Panc1 (cell line): ENCODE results near the gene EYA2. TPM values are rescaled to one million over a fixed set of nuclear protein-coding genes. Genes with fewer than 3 reads are reported as not detected.

ENCODE experiments used
- ATAC-seq: fragments of 200-7000 bp; cut with Tn5 transposase; 2 replicates; pipeline ENCODE4 v1.9.1; 2020; ENCODE audit warnings: mild to moderate bottlenecking, moderate library complexity
- BruUV-seq: library from RNA; stranded (reverse); fragments of 400-500 nt; replicated peaks from 2 replicates; lab custom pipeline; 2021; lab: Mats Ljungman, UMichigan
- CTCF ChIA-PET: fragments of 300-600 bp; sonication (Branson Sonifier 250); formaldehyde crosslinking; loops from one replicate; lab custom pipeline; 2022; ENCODE audit warnings: antibody characterized with exemption; lab: Charles Lee
- POLR2A ChIA-PET: fragments of 300-600 bp; sonication (Branson Sonifier 250); formaldehyde crosslinking; loops from one replicate; lab custom pipeline; 2022; ENCODE audit warnings: antibody characterized with exemption; lab: Charles Lee
- DNase-seq: peaks from one replicate; pipeline ENCODE4 v3.0.0-alpha.2; 2010; ENCODE audit warnings: low read depth, low spot score
- H3K27ac ChIP-seq: 2 replicates; pipeline ENCODE4 v1.5.1; 2011; ENCODE audit warnings: mild to moderate bottlenecking, low read length, inconsistent platforms
- H3K27me3 ChIP-seq: fragments of 200-500 bp; sonication (Bioruptor generic); 2 replicates; pipeline ENCODE4 v1.6.0; 2014; ENCODE audit warnings: low read length, inconsistent platforms; ENCODE audit not compliant: control insufficient read depth, insufficient read depth
- H3K36me3 ChIP-seq: fragments of 200-500 bp; sonication (Bioruptor generic); 2 replicates; pipeline ENCODE4 v1.5.1; 2014; ENCODE audit warnings: inconsistent platforms, mild to moderate bottlenecking, low read length, moderate library complexity; ENCODE audit not compliant: control insufficient read depth, insufficient read depth
- H3K4me1 ChIP-seq: 2 replicates; pipeline ENCODE4 v1.5.1; 2011; ENCODE audit warnings: inconsistent platforms, mild to moderate bottlenecking, low read length, moderate library complexity; ENCODE audit not compliant: control insufficient read depth, insufficient read depth
- H3K4me3 ChIP-seq, 2 experiments: 2 replicates each; pipeline ENCODE4 v1.5.1; 2011 to 2012; ENCODE audit warnings: low read depth in 2 of 2, low read length in 2 of 2, mild to moderate bottlenecking in 2 of 2, inconsistent platforms in 1 of 2, moderate library complexity in 1 of 2
- H3K9me3 ChIP-seq: fragments of 200-500 bp; sonication (Bioruptor generic); 2 replicates; pipeline ENCODE4 v1.5.1; 2014; ENCODE audit warnings: low read depth, mild to moderate bottlenecking, inconsistent platforms, low read length, moderate library complexity; ENCODE audit not compliant: control insufficient read depth, insufficient read depth
- POLR2AphosphoS5 ChIP-seq: IDR thresholded peaks from 2 replicates; pipeline ENCODE4 v1.6.1; 2012; ENCODE audit warnings: mild to moderate bottlenecking, low read depth, low read length, moderate library complexity
- SIN3A ChIP-seq: IDR thresholded peaks from 2 replicates; pipeline ENCODE4 v1.6.1; 2012; ENCODE audit warnings: low read depth, mild to moderate bottlenecking, low read length, moderate library complexity, borderline replicate concordance; ENCODE audit not compliant: insufficient read depth
- TCF7L2 ChIP-seq: IDR thresholded peaks from 2 replicates; pipeline ENCODE4 v1.6.1; 2011; ENCODE audit warnings: mild to moderate bottlenecking, low read depth, low read length, inconsistent platforms
- in situ Hi-C: cut with HindIII; loops from 2 replicates; pipeline ENCODE4 v1.10.0; 2016; ENCODE audit warnings: low sequenced_read_pairs, low pct_unique_long_range_greater_than_20kb
- intact Hi-C: fragments of 100-400 bp; cut with micrococcal nuclease; formaldehyde crosslinking; loops from one replicate; pipeline ENCODE4 v1.10.0; 2022; ENCODE audit not compliant: unreplicated experiment
- total RNA-seq: library from RNA; stranded (reverse); gene quantifications from one replicate; pipeline ENCODE4 v1.2.1, GENCODE V29; 2021; ENCODE audit not compliant: unreplicated experiment
- TF ChIP-seq, protein P1 (sequence below), 2 experiments: IDR thresholded peaks; 2 replicates each; pipeline ENCODE4 v1.6.1; 2011 to 2012; ENCODE audit warnings: low read depth in 2 of 2, control low read depth in 1 of 2, low read length in 1 of 2, mild to moderate bottlenecking in 1 of 2, moderate library complexity in 1 of 2; ENCODE audit not compliant: insufficient read depth in 1 of 2
- TF ChIP-seq, protein P2 (sequence below): fragments of 450-650 bp; IDR thresholded peaks from 2 replicates; pipeline ENCODE4 v1.5.1; 2017; ENCODE audit warnings: mild to moderate bottlenecking

The EYA2 gene
- total RNA-seq, 1 experiment from 2014 or later = 1.9 TPM

DNA sequence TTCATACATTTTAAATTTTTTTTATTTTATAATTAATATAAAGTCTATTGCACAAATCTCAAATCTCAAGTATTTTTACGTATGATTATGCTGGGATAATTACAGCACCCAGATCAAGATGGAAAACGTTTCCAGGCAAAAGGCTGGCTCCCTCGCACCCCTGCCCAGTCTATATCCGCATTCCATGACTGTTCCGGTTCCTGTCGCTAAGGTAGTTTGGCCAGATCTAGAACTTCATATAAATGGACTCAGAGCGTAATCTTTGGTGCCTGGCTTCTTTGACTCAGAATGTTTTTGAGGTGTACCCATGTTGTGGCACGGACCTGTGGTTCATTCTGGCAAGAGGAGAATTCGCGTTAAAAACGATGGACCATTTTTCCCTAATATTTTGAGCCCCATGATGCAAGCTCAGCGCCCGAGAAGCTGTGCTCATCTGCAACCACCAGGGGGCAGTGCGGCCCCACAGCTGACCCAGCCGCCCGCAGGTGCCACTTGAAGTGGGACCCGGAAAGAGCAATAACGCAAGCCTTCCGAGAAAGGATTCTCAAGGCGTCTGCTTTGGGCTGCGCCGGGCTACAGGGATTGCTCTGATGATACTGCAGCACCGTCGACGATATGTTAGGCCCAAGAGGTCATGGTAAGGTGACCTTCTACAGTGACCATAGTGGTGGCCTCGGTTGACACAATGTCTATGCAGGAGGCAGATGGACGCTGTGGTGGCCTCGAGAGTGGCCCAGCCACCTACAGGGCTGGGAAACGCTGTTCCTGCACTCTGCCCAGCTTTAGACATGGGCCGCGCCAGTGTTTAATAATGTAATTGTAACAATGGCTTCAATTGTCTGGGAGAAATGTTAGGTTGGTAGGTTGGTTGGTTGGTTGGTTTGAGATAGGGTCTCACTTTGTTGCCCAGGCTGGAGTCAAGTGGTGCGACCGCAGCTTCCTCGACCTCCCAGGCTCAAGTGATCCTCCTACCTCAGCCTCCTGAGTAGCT lies 301.7 kb downstream of the EYA2 start:
- ATAC-seq (peak; percentile 90), DNase-seq (no peak)
- in situ Hi-C loops = no loop called here
- H3K9me3 ChIP-seq = no peaks in the 10 kb centered on the region
- H3K27me3 ChIP-seq = no peaks in the 10 kb centered on the region
- TF ChIP-seq, protein P1, sequence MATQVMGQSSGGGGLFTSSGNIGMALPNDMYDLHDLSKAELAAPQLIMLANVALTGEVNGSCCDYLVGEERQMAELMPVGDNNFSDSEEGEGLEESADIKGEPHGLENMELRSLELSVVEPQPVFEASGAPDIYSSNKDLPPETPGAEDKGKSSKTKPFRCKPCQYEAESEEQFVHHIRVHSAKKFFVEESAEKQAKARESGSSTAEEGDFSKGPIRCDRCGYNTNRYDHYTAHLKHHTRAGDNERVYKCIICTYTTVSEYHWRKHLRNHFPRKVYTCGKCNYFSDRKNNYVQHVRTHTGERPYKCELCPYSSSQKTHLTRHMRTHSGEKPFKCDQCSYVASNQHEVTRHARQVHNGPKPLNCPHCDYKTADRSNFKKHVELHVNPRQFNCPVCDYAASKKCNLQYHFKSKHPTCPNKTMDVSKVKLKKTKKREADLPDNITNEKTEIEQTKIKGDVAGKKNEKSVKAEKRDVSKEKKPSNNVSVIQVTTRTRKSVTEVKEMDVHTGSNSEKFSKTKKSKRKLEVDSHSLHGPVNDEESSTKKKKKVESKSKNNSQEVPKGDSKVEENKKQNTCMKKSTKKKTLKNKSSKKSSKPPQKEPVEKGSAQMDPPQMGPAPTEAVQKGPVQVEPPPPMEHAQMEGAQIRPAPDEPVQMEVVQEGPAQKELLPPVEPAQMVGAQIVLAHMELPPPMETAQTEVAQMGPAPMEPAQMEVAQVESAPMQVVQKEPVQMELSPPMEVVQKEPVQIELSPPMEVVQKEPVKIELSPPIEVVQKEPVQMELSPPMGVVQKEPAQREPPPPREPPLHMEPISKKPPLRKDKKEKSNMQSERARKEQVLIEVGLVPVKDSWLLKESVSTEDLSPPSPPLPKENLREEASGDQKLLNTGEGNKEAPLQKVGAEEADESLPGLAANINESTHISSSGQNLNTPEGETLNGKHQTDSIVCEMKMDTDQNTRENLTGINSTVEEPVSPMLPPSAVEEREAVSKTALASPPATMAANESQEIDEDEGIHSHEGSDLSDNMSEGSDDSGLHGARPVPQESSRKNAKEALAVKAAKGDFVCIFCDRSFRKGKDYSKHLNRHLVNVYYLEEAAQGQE (IDR thresholded peaks at IDR 0.05; ENCODE audit: insufficient read depth in 1 of 2, low read depth in 2 of 2, low read length in 1 of 2) = no peak
- TF ChIP-seq SIN3A = no peak
- no peak for TF ChIP-seq POLR2AphosphoS5
- no peak for TF ChIP-seq TCF7L2
- TF ChIP-seq, protein P2, sequence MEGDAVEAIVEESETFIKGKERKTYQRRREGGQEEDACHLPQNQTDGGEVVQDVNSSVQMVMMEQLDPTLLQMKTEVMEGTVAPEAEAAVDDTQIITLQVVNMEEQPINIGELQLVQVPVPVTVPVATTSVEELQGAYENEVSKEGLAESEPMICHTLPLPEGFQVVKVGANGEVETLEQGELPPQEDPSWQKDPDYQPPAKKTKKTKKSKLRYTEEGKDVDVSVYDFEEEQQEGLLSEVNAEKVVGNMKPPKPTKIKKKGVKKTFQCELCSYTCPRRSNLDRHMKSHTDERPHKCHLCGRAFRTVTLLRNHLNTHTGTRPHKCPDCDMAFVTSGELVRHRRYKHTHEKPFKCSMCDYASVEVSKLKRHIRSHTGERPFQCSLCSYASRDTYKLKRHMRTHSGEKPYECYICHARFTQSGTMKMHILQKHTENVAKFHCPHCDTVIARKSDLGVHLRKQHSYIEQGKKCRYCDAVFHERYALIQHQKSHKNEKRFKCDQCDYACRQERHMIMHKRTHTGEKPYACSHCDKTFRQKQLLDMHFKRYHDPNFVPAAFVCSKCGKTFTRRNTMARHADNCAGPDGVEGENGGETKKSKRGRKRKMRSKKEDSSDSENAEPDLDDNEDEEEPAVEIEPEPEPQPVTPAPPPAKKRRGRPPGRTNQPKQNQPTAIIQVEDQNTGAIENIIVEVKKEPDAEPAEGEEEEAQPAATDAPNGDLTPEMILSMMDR = peak; percentile 98
- CTCF ChIA-PET = interaction anchor here (0.5 to 1.5 kb wide), 8 partner anchors 9 to 444 kb away, joined by 3 to 15 read pairs (median 4); no protein-coding TSS in a partner anchor
- H3K4me3 ChIP-seq = peak overlapping the region in 1 of 2 experiments; percentile 17; a peak in 1 of 4 replicates
- POLR2A ChIA-PET = no interaction called here
- H3K27ac ChIP-seq = peak overlapping the region; percentile 69; the same call in 1 of the 2 replicates
- no peaks in the 10 kb centered on the region for H3K4me1 ChIP-seq
- intact Hi-C loops = loop anchor here (5.0 kb wide), 1 partner anchor 186 kb away; no protein-coding TSS in a partner anchor
- H3K36me3 ChIP-seq = no peaks in the 10 kb centered on the region
- BruUV-seq = no TSS peak

DNA sequence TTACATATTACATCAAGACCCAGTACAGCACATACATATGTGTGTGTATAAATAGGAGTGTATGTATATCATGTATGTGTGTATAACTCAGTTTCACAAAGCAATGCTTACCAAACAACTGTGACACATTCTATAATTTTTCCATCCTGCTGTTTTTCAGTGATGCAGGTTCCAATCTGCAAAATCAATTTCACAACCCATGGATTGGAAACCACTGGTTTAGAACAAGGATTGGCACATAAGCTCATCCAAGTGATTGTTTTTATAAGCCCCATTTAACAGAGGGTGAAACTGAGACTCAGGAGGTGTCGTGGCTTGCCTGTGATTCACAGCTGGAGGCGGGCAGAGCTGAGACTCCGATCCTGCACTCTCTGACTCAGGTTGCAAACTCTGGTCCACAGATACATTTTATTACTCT lies 303.6 kb downstream of the EYA2 start:
- TF ChIP-seq POLR2AphosphoS5 (no peak), SIN3A (no peak), TCF7L2 (no peak)
- TF ChIP-seq, protein P2 = no peak
- TF ChIP-seq, protein P1 (IDR thresholded peaks at IDR 0.05; ENCODE audit: insufficient read depth in 1 of 2, low read depth in 2 of 2, low read length in 1 of 2) = no peak
- no peak overlapping the region for H3K4me3 ChIP-seq
- no peaks in the 10 kb centered on the region for H3K4me1 ChIP-seq
- no peaks in the 10 kb centered on the region for H3K27me3 ChIP-seq
- POLR2A ChIA-PET = no interaction called here
- no peaks in the 10 kb centered on the region for H3K36me3 ChIP-seq
- CTCF ChIA-PET = no interaction called here
- no peak overlapping the region for H3K27ac ChIP-seq
- intact Hi-C loops (loop anchor here (5.0 kb wide), 1 partner anchor 184 kb away; no protein-coding TSS in a partner anchor), in situ Hi-C loops (no loop called here)
- no peaks in the 10 kb centered on the region for H3K9me3 ChIP-seq
- DNase-seq (no peak), ATAC-seq (no peak)
- no TSS peak for BruUV-seq
